ENCODE measurements around the gene FGR. TPM values are rescaled to one million over a fixed set of nuclear protein-coding genes. Genes with fewer than 3 reads are reported as not detected.

The FGR gene
- total and polyA plus RNA-seq, 2 of the 13 experiments (the other 11 are each of a cell fraction or from before 2014, with no cell fraction given), result not detected

- TF ChIP-seq ZNF318 (CRISPR knock-in tag; IDR thresholded peaks at IDR 0.05) (no peak), KDM1A (CRISPR knock-in tag; IDR thresholded peaks at IDR 0.05) (no peak), SMYD3 (CRISPR knock-in tag; IDR thresholded peaks at IDR 0.05) (0 out of 2 replicates have a peak, but pooled peaks have one; percentile 39), ARID4A (CRISPR knock-in tag; IDR thresholded peaks at IDR 0.05; ENCODE audit: borderline replicate concordance) (peak; percentile 51; the same call in 1 of the 2 replicates), CTCF (CRISPR knock-in tag; IDR thresholded peaks at IDR 0.05) (peak; percentile 50), ARID5B (CRISPR knock-in tag; IDR thresholded peaks at IDR 0.05) (peak; percentile 40; the same call in 1 of the 2 replicates), ASH2L (IDR thresholded peaks at IDR 0.05; ENCODE audit: insufficient read length, low read depth, low read length) (peak; percentile 59), FOXA3 (CRISPR knock-in tag; IDR thresholded peaks at IDR 0.05) (peak; percentile 43; the same call in 1 of the 2 replicates), YEATS4 (CRISPR knock-in tag; IDR thresholded peaks at IDR 0.05; ENCODE audit: borderline replicate concordance) (peak; percentile 73; the same call in 1 of the 2 replicates)
Observed at GRCh38 chr1:27671964-27672749, 37.2 kb upstream of the FGR start, which contains the start of gene IFI6 (continued).
